ENCODE data around the gene MPO.

- TF ChIP-seq TCF4 (CRISPR knock-in tag; IDR thresholded peaks at IDR 0.05; ENCODE audit: borderline replicate concordance) (no peak), ZNF70 (CRISPR knock-in tag; IDR thresholded peaks at IDR 0.05) (no peak)
- TF ChIP-seq, protein P1, sequence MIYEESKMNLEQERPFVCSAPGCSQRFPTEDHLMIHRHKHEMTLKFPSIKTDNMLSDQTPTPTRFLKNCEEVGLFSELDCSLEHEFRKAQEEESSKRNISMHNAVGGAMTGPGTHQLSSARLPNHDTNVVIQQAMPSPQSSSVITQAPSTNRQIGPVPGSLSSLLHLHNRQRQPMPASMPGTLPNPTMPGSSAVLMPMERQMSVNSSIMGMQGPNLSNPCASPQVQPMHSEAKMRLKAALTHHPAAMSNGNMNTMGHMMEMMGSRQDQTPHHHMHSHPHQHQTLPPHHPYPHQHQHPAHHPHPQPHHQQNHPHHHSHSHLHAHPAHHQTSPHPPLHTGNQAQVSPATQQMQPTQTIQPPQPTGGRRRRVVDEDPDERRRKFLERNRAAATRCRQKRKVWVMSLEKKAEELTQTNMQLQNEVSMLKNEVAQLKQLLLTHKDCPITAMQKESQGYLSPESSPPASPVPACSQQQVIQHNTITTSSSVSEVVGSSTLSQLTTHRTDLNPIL (CRISPR knock-in tag; IDR thresholded peaks at IDR 0.05; ENCODE audit: low read depth) = no peak
Measured at GRCh38 chr17:58291246-58291645, 10.5 kb upstream of the MPO start.

Data from SK-N-SH treated with all-trans-retinoic acid at 6 μM for 48 hours (cell line).